Umbilical cord (tissue), 2 donors: ENCODE measurements around the gene WNT7A. TPM values are rescaled to one million over a fixed set of nuclear protein-coding genes. Genes with fewer than 3 reads are reported as not detected.
A peak's percentile ranks its signal among the peaks of the same experiment; 100 is the strongest.

Experiments used
- DNase-seq: peaks from one replicate; pipeline ENCODE4 v3.0.0-alpha.2; 2015; ENCODE audit warnings: low spot score
- total RNA-seq: library from RNA; depleted of rRNA; stranded (reverse); fragments of >200 nt; gene quantifications from one replicate; pipeline ENCODE4 v1.2.3, GENCODE V29; 2014; ENCODE audit warnings: low replicate concordance; ENCODE audit not compliant: insufficient read depth

The WNT7A gene
- total RNA-seq, 1 donor from 2014 or later: 1.4 TPM

- no peak for DNase-seq
These were observed 107.5 kb downstream of the WNT7A start for GRCh38 chr3:13772321-13772745.

- no peak for DNase-seq
These were observed 108.4 kb downstream of the WNT7A start for GRCh38 chr3:13771496-13771895.

GRCh38 chr3:13770170-13771169 is 109.4 kb downstream of the WNT7A start:
- DNase-seq: peak; percentile 9

- DNase-seq: no peak
These were observed 110.4 kb downstream of the WNT7A start for GRCh38 chr3:13769422-13769821.

- DNase-seq: no peak
These were observed 111.4 kb downstream of the WNT7A start for GRCh38 chr3:13768453-13768852.

- no peak for DNase-seq
These were observed 112.0 kb downstream of the WNT7A start for GRCh38 chr3:13767896-13768295.

GRCh38 chr3:13767030-13767429 is 112.8 kb downstream of the WNT7A start:
- DNase-seq: no peak

Other genes with a start within 250 kb of the WNT7A start
- gene CHCHD4, start 244.8 kb upstream of the WNT7A start, total RNA-seq: 14.2 TPM
- gene TMEM43, start 245.0 kb upstream of the WNT7A start, total RNA-seq: 74.6 TPM